ENCODE data around the gene RAD9A.
A peak's percentile ranks its signal among the peaks of the same experiment; 100 is the strongest.
"Not testable (repeated sequence)": the region's sequence is repeated elsewhere in the genome, so short reads cannot be mapped to it uniquely, and the experiment has no call there.

Gene RAD9A

GRCh38 chr11:67422891-67423290, 31.1 kb downstream of the RAD9A start:
- DNase-seq (ENCODE audit: low spot score): no peak

DNA sequence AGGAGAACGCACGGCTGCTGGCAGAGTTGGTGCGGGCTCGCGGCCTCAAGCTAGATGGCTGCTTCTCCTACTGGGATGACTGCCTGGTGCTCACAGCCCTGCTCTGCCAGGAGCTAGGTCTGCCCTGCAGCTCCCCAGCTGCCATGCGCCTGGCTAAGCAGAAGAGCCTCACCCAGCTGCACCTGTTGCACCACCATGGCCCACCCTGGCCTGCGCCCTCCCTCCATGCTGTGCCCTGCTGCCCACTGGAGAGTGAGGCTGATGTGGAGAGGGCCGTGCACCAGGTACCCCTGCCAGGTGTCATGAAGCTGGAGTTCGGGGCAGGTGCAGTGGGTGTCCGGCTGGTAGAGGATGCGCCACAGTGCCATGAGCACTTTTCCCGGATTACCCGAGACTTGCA, 31.7 kb downstream of the RAD9A start:
- no peak for DNase-seq (ENCODE audit: low spot score)

- DNase-seq (ENCODE audit: low spot score): no peak
Observed at GRCh38 chr11:67423891-67424613, 32.3 kb downstream of the RAD9A start.

- not testable (repeated sequence) for DNase-seq (ENCODE audit: low spot score)
Observed at GRCh38 chr11:67427364-67427859, 35.6 kb downstream of the RAD9A start.

DNA sequence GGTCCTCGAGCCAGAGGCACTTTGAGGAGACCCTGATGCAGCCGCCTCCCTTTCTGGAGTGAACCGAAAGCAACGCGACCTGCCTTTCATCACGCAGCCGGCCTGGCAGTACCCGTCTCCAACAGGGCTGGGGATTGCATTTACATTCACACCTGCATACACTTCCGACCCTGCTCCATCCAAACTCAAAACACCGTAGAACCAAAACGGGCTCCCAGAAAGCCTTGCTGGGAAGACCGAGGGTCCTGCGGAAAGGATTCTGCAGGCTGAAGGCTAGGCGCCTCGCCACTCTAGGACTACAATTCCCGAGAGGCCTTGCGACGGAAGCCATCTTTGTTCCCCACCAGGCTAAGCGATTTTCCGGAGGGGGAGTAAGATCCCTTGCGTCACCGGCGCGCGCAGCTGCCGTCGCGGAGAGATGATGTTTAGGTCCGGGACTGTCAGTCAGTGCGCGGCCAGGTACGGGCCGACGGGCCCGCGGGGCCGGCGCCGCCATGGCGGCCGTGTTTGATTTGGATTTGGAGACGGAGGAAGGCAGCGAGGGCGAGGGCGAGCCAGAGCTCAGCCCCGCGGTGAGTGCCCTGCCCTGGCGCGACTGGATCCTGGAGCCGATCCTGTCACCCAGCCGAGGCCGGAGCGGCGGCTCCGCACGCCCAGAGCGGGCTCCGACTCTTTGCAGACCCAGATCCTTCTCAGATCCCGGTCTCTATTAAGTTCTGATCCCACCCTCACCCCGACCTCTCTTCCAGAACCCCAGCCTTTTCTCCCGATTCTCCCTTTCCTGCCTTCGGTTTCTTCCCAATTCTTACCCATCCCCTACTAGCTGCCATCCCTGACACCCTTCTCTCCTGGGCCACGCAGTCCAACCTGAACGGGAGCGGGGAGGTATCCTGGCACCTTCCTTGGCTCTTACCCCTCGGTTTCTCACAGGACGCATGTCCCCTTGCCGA, 36.5 kb downstream of the RAD9A start, which contains the start of gene RPS6KB2:
Gene RPS6KB2, plus strand, starts transcription at position 443 of the 950 bp plus-strand sequence. Its CDS starts 52 bp downstream, at position 495.
- DNase-seq (ENCODE audit: low spot score): peak; percentile 97

DNA sequence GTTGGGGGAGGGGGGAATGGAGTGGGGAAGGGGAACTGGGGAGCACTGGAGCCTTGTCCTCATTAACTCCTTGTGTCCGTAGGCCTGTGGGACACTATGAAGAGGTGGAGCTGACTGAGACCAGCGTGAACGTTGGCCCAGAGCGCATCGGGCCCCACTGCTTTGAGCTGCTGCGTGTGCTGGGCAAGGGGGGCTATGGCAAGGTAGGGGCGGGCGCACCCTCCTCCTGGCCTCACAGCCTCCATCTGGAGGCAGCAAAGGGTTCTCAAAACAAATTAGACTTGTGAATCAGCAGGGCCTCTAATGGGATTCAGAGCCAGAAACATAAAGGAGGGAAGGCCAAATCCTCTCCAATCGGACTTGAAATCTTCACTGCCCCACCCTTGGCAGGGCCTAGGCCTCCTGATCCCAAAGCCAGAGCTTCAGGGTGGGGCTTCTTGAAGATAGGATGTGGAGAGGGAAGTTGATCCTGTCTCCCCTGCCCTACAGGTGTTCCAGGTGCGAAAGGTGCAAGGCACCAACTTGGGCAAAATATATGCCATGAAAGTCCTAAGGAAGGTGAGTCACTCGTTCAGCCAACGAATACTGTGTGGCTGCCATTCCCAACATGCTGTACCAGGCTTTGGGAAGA, 37.4 kb downstream of the RAD9A start:
- no peak for DNase-seq (ENCODE audit: low spot score)

DNA sequence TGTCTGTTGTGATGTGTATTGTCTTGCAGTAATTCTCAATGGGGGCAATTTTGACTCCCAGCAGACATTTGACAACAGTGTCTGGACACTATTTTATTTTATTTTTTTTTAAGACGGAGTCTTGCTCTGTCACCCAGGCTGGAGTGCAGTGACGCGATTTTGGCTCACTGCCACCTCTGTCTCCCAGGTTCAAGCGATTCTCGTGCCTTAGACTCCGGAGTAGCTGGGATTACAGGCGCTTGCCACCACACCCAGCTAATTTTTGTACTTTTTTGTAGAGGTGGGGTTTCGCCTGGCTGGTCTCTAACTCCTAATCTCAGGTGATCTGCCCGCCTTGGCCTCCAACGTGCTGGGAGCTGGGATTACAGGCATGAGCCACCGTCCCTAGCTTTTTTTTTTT, 37.9 kb downstream of the RAD9A start:
- no peak for DNase-seq (ENCODE audit: low spot score)

- DNase-seq (ENCODE audit: low spot score): no peak
Observed at GRCh38 chr11:67431346-67432249, 39.8 kb downstream of the RAD9A start.

DNA sequence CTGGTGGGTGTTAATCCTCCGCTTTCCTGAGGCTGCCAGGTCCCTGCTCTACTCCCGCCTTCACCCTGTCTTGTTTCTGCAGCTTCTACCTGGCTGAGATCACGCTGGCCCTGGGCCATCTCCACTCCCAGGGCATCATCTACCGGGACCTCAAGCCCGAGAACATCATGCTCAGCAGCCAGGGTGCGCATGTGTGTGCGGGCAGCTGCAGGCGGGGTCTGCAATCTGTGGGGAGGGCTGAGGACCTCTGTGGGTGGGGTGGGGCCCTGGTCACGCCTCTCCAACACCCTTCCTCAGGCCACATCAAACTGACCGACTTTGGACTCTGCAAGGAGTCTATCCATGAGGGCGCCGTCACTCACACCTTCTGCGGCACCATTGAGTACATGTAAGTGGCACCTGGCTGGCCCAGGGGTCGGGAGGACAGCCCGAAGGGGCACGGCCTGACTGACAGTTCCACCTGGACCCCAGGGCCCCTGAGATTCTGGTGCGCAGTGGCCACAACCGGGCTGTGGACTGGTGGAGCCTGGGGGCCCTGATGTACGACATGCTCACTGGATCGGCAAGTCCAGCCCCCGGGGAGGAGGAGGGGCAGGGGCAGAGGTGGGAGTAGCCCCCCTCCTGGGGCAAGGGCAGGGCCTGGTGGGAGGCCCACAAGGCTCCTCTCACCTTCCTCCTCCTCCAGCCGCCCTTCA, 41.0 kb downstream of the RAD9A start:
- no peak for DNase-seq (ENCODE audit: low spot score)

DNA sequence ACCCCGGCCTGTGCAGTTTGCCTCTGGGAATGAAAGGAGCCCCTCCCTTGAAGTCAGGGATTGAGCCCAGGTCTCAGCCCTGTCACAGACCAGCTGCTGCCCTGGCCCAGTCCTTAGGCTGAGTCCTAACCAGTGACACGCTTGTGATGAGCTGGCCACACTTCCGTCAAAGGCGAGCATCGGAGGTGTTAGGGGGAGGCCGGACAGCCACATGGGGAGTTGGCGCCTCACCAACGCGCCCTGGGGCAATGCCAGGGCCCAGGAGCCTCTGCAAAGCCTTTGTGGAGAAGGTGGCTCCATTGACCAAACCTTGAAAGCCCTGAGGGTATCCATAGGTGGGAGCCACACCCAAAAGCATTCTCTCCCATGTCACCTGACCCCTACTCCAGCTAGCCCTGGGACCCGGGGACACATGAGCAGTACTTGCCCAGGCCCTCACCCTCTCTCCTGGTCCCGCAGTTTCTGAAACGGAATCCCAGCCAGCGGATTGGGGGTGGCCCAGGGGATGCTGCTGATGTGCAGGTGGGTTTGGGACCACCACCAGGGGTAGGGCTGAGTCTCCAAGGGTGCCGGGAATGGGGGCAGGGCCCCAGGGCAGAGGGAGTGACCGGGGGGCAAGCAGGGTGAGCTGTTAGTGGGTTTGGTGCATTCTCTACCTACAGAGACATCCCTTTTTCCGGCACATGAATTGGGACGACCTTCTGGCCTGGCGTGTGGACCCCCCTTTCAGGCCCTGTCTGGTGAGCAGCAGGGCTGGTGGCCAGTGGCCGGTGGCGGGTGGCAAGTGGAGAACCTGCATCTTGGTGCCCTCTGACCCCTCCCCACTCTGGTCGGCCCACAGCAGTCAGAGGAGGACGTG, 42.0 kb downstream of the RAD9A start:
- no peak for DNase-seq (ENCODE audit: low spot score)

- no peak for DNase-seq (ENCODE audit: low spot score)
Observed at GRCh38 chr11:67434395-67434881, 42.7 kb downstream of the RAD9A start.

- no peak for DNase-seq (ENCODE audit: low spot score)
Observed at GRCh38 chr11:67435031-67435726, 43.4 kb downstream of the RAD9A start.

DNA sequence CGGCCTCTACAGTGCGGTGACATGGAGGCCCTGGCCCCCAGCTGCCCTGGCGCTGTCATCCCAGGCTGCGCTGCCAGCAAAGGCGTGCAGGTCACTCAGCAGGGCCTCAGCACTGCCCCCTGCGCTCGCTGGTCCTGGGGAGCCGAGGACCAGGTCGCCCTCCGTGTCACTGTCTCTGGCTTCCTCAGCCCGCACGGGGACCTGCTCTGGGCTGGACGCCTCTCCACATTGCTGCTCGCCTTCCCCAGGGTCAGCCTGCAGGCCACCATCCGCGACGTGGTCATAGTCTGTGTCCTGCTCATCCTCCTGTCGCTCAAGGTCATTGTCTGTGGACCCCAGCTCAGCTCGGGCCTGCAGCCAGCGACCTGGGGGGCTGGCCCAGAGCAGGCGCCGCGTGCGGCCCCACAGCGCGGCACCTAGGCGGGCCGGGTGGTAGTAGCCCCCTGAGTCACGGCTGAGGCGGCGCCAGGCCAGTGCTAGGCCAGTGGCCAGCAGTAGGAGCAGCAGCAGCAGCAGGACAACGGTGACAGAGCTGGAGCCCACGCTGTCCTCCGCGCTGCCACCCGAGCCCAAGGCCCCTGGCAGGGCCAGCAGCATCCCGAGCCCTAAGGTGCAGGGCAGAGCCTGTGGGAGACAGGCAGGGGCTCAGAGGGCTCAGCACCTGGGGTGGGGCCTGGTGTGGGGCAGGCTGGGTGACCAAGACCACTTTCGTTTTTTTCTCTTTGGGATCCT, 44.1 kb downstream of the RAD9A start:
- DNase-seq (ENCODE audit: low spot score): no peak

DNA sequence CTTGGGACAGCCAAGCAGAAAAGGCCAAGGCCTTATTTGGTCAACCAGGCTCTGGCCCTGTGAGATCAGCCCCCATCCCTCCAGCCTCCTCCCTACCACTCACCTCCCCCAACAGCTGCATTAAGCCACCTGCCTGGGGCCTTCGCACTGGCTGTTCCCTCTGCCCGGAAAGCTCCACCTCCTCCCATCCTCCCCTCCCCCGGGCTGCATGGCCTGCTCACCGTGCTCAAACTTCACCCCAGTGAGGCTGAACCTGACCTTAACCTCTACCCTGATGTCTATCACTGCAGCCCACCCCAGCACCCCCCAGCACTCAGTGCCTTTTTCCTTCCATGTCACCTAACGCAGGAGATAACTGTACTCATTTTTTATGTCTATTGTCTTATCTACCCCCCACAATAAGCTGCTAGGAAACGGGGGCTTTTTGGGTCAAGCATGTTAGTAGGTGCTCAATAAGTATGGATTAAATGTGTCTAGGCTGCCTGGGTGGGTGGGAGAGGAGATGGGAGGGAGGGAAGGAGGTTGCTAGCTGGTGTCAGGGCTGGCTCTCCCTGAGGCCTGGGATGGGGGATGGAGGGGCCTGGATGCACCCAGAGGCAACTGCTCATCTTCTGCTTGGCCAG, 44.8 kb downstream of the RAD9A start:
- peak; percentile 72 for DNase-seq (ENCODE audit: low spot score)

- DNase-seq (ENCODE audit: low spot score): no peak
Observed at GRCh38 chr11:67437082-67437808, 45.5 kb downstream of the RAD9A start, which contains the start of gene PTPRCAP. PTPRCAP (minus strand) TSS chr11:67437682; CDS start chr11:67437619, 63 bp downstream.

GRCh38 chr11:67437809-67438157, 46.0 kb downstream of the RAD9A start:
- no peak for DNase-seq (ENCODE audit: low spot score)
